ENCODE measurements around the gene SUPV3L1. TPM values are rescaled to one million over a fixed set of nuclear protein-coding genes. Genes with fewer than 3 reads are reported as not detected.

The SUPV3L1 gene
- total RNA-seq, 1 experiment from 2014 or later: 57.3 TPM

- peak overlapping the region; percentile 100; a peak in 4 of 7 replicates for H3K27ac Mint-ChIP-seq
- no peak overlapping the region for H3T11ph ChIP-seq (ENCODE audit: low read length)
- H3K4me1 Mint-ChIP-seq: peaks cover 8 to 13% of the 10 kb centered on the region in 2 experiments
- peak overlapping the region; percentile 79 for H4K5ac ChIP-seq (ENCODE audit: insufficient read length, low read depth, low read length)
- H3K4me3 Mint-ChIP-seq: peak overlapping the region; percentile 96 to 97
- no peak overlapping the region for H2BK120ac ChIP-seq (ENCODE audit: low read depth, low read length, poor library complexity, severe bottlenecking)
- H3K4me2 ChIP-seq (ENCODE audit: insufficient read depth, insufficient read length, low read length): peak overlapping the region; percentile 97
- H3K27ac ChIP-seq (ENCODE audit: insufficient read length, low read depth, low read length): no peak overlapping the region
- H3K4ac ChIP-seq (ENCODE audit: low read depth, low read length): no peak overlapping the region
- WGBS (ENCODE audit: extremely low coverage, insufficient read length, low lambda C conversion rate): no CpG with 5 or more reads among the region's 21 CpGs
- no peak overlapping the region for H4K8ac ChIP-seq (replicated peaks; ENCODE audit: insufficient read length, low read depth, low read length)
- peaks cover 23% of the 10 kb centered on the region; the same call in 1 of the 2 replicates for H3K79me2 ChIP-seq (ENCODE audit: insufficient read depth, low read length)
- peak overlapping the region; percentile 6 for H3K18ac ChIP-seq (ENCODE audit: insufficient read length, low read depth, low read length)
- H3K9me3 ChIP-seq (ENCODE audit: control insufficient read depth, low read depth, low read length): no peaks in the 10 kb centered on the region
- H3K4me1 ChIP-seq (ENCODE audit: insufficient read depth, low read length): no peaks in the 10 kb centered on the region
- no peaks in the 10 kb centered on the region for H3K27me3 ChIP-seq (ENCODE audit: insufficient read depth, low read length)
- H2BK20ac ChIP-seq (ENCODE audit: low read depth, low read length, poor library complexity, severe bottlenecking): no peak overlapping the region
- no peak for TF ChIP-seq CTCF (conservative IDR thresholded peaks at IDR 0.05)
- H2AK5ac ChIP-seq (ENCODE audit: insufficient read length, low read length): no peak overlapping the region
- no peak overlapping the region for H2BK12ac ChIP-seq (ENCODE audit: insufficient read length, low read depth, low read length)
- peak overlapping the region; percentile 68 for H3K9ac ChIP-seq (ENCODE audit: extremely low read depth, insufficient read length, low read length)
- H2BK15ac ChIP-seq (ENCODE audit: low read depth, low read length): no peak overlapping the region
- H3K14ac ChIP-seq (ENCODE audit: insufficient read depth, low read length): no peak overlapping the region; the same call in 1 of the 2 replicates
- H3K27me3 Mint-ChIP-seq (ENCODE audit: low read depth): no peaks in the 10 kb centered on the region
- no peak overlapping the region for H2AFZ ChIP-seq (ENCODE audit: low read length)
- H3K36me3 Mint-ChIP-seq (ENCODE audit: insufficient read depth in 1 of 3, low read depth in 3 of 3): peaks cover 0 to 9% (median 8%) of the 10 kb centered on the region in 3 experiments; a peak in 4 of 7 replicates
- DNase-seq: no peak
- no peak overlapping the region for H2BK5ac ChIP-seq (ENCODE audit: insufficient read length, low read length)
- no peaks in the 10 kb centered on the region; a peak in 1 of 5 replicates for H3K9me3 Mint-ChIP-seq
- H3K56ac ChIP-seq (ENCODE audit: insufficient read length, low read depth, low read length): no peak overlapping the region
- H4K91ac ChIP-seq (ENCODE audit: insufficient read length, low read depth, low read length): no peak overlapping the region
- H3K23ac ChIP-seq (ENCODE audit: insufficient read length, low read depth, low read length): no peak overlapping the region
- H3K79me1 ChIP-seq (ENCODE audit: insufficient read depth, low read depth, low read length, poor library complexity, severe bottlenecking): peaks cover 8% of the 10 kb centered on the region
- H4K20me1 ChIP-seq (ENCODE audit: control insufficient read depth, insufficient read depth, insufficient read length): no peaks in the 10 kb centered on the region
- peaks cover 5% of the 10 kb centered on the region for H3K23me2 ChIP-seq (ENCODE audit: insufficient read length, low read depth, low read length, poor library complexity, severe bottlenecking)
Observed at GRCh38 chr10:69179089-69179742, 818 bp upstream of the SUPV3L1 start.

Measured in H9 (cell line).